Mesothelial cell of epicardium (in vitro differentiated cells): Measurements from ENCODE around the gene STAC. TPM values are rescaled to one million over a fixed set of nuclear protein-coding genes. Genes with fewer than 3 reads are reported as not detected.

Experiments
- DNase-seq, 2 experiments: peaks; one replicate each; pipeline ENCODE4 v3.0.0; 2021; ENCODE audit warnings: low spot score in 2 of 2; ENCODE audit not compliant: unreplicated experiment in 2 of 2
- H3K27ac Mint-ChIP-seq: 2 replicates; pipeline ENCODE4 v1.8.0; 2021; ENCODE audit warnings: mixed read lengths
- H3K27me3 Mint-ChIP-seq: 2 replicates; pipeline ENCODE4 v1.8.0; 2021; ENCODE audit warnings: low read depth, mixed read lengths
- H3K36me3 Mint-ChIP-seq: 2 replicates; pipeline ENCODE4 v1.8.0; 2021; ENCODE audit warnings: mixed read lengths
- H3K4me1 Mint-ChIP-seq: 2 replicates; pipeline ENCODE4 v1.8.0; 2021; ENCODE audit warnings: mixed read lengths
- H3K4me3 Mint-ChIP-seq: 2 replicates; pipeline ENCODE4 v1.8.0; 2021; ENCODE audit warnings: mild to moderate bottlenecking, moderate library complexity, mixed read lengths
- H3K9me3 Mint-ChIP-seq: 2 replicates; pipeline ENCODE4 v1.8.0; 2021; ENCODE audit warnings: mixed read lengths
- total RNA-seq: library from RNA; stranded (reverse); gene quantifications from 3 replicates; pipeline ENCODE4 v1.2.1, GENCODE V29; 2021
- TF ChIP-seq, protein P1 (sequence below): fragments of 200-600 bp; sonication (generic); IDR thresholded peaks from one replicate; pipeline ENCODE4 v1.5.0; 2021; ENCODE audit warnings: antibody characterized with exemption; ENCODE audit not compliant: unreplicated experiment

STAC gene
- total RNA-seq, 1 donor from 2014 or later, result 1.9 TPM

DNA sequence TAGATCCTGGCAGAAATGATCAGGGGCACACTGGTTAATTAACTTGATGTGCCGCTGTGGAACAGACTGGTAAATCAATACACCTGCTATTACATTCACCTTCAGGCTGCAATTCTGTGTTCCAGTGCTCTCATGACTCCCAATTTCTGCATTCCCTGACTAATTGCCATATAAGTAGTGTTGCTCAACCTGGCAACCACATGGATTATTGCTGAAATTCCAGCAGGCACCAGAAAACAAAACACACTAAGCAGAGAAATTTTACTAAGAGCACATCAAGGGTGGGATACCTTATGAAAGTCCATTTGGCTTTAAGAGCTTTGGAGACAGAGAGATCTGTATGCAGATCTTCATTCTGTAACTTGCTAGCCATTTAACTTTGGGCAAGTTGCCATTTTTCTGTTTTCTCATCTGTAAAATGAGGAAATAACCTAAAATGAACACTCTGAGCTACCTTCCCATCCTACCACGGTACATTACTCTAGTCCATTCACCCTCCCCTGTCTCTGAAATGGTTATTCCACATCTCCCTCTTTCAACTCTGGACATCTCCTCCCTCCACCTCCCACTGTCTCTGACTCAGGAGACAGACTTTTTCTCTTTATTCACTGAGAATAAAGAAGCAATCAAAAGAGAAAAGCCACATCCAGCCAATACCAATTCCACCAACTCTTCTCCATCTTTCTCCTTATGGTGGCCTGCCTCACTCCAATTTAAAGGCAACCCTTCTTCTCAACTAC, 54.6 kb downstream of the STAC start:
- TF ChIP-seq, protein P1, sequence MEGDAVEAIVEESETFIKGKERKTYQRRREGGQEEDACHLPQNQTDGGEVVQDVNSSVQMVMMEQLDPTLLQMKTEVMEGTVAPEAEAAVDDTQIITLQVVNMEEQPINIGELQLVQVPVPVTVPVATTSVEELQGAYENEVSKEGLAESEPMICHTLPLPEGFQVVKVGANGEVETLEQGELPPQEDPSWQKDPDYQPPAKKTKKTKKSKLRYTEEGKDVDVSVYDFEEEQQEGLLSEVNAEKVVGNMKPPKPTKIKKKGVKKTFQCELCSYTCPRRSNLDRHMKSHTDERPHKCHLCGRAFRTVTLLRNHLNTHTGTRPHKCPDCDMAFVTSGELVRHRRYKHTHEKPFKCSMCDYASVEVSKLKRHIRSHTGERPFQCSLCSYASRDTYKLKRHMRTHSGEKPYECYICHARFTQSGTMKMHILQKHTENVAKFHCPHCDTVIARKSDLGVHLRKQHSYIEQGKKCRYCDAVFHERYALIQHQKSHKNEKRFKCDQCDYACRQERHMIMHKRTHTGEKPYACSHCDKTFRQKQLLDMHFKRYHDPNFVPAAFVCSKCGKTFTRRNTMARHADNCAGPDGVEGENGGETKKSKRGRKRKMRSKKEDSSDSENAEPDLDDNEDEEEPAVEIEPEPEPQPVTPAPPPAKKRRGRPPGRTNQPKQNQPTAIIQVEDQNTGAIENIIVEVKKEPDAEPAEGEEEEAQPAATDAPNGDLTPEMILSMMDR, result no peak
- Mint-ChIP-seq H3K27ac (no peak overlapping the region), H3K4me3 (no peak overlapping the region), H3K9me3 (no peaks in the 10 kb centered on the region), H3K27me3 (peaks cover 9% of the 10 kb centered on the region), H3K4me1 (no peaks in the 10 kb centered on the region), H3K36me3 (no peaks in the 10 kb centered on the region)
- no peak for DNase-seq

DNA sequence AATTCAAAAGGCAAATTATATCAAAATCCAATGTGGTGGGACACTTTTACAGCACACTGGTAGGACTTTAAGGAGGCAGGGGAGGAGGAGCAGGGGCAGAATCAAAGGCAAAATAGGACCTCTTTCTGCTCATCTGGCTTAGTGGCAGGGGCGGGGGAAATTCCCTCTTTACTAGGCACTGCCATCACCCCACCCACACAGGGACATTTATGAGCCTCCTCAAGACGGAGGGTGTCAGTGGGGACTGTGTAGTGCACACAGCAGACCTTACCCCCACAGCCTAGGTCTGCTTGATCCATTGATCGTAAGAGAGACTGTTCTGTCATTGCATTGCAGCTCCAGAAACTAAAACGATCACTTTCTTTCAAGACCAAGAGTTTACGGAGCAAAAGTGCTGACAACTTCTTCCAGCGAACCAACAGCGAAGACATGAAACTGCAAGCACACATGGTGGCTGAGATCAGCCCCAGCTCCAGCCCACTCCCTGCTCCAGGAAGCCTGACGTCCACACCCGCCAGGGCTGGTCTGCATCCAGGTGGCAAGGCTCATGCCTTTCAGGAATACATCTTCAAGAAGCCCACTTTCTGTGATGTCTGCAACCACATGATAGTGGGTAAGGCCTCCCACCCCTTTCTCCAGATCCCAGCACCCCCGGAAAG, 62.9 kb downstream of the STAC start:
- peaks cover 7% of the 10 kb centered on the region for H3K27me3 Mint-ChIP-seq
- TF ChIP-seq, protein P1, result no peak
- H3K9me3 Mint-ChIP-seq, result peaks cover 4% of the 10 kb centered on the region
- H3K36me3 Mint-ChIP-seq, result no peaks in the 10 kb centered on the region
- H3K4me1 Mint-ChIP-seq, result no peaks in the 10 kb centered on the region
- H3K27ac Mint-ChIP-seq, result no peak overlapping the region
- DNase-seq, result no peak
- H3K4me3 Mint-ChIP-seq, result no peak overlapping the region

DNA sequence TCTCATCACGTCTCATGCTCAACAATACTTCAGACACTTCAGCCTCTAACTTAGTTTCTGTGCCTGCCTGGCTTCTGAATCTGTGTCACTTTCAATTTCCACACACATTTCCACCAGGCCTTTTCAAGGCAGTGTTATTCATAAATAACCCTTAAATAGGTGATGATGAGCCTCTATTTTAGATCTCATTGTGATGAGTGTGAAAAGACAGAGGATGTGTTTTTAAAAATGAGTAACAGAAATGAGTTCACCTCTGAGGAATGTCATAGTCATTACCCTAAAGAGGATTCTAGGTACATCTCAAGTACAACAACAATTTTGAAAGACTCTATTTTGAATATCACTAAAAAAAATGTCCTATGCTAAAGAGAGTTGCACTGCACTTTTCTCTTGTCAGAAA, 64.6 kb downstream of the STAC start:
- Mint-ChIP-seq H3K27ac (no peak overlapping the region), H3K27me3 (no peaks in the 10 kb centered on the region), H3K36me3 (no peaks in the 10 kb centered on the region), H3K4me3 (no peak overlapping the region), H3K9me3 (peaks cover 4% of the 10 kb centered on the region), H3K4me1 (no peaks in the 10 kb centered on the region)
- no peak for DNase-seq
- TF ChIP-seq, protein P1, result no peak

DNA sequence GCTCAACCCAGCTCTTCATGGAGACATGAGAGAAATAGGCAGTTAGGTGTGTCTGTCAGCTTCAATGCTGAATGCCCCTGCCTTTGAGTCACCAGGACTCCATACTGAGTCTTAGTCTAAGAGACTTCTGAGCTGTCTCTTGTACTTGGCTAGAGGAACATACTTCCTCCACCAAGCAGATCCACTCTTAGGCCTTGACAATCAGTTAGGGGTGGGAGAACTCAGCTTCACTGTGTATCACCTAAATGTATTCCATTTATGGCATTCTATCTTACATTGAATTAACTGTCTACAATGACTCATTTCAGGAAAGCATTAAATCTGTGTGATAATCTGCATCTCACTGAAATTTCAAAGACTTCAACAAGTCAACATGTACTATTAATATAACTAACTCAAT, 66.0 kb downstream of the STAC start:
- Mint-ChIP-seq H3K9me3 (peaks cover 1% of the 10 kb centered on the region), H3K4me1 (no peaks in the 10 kb centered on the region), H3K36me3 (no peaks in the 10 kb centered on the region), H3K27ac (no peak overlapping the region), H3K27me3 (no peaks in the 10 kb centered on the region), H3K4me3 (no peak overlapping the region)
- TF ChIP-seq, protein P1, result no peak
- DNase-seq, result no peak

DNA sequence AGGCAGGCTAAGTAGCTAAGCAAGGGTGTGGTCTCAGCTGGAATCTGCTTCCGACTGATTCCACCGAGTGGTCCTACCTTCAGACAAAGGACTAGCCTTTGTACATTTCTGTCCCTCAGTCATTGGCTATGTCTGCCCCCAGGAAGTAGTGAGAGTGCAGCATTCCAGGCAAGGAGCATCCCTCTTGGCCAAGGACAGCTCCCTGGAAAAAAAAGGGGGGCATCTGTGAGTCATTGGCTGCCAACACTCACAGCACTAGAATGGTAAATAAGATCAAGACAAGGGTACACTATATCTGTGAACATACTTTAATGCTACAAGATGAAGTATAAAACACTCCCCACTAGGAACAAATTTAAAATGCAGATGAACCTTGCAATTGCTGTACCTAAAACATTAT, 66.8 kb downstream of the STAC start:
- no peak for DNase-seq
- H3K27me3 Mint-ChIP-seq, result no peaks in the 10 kb centered on the region
- no peaks in the 10 kb centered on the region for H3K36me3 Mint-ChIP-seq
- H3K4me1 Mint-ChIP-seq, result no peaks in the 10 kb centered on the region
- TF ChIP-seq, protein P1, result no peak
- H3K27ac Mint-ChIP-seq, result no peak overlapping the region
- H3K4me3 Mint-ChIP-seq, result no peak overlapping the region
- no peaks in the 10 kb centered on the region for H3K9me3 Mint-ChIP-seq
